NCI-H748 (cell line): Measurements from ENCODE around the gene RFX4.

Source experiments
- DNase-seq: peaks from one replicate; lab custom pipeline; 2025; ENCODE audit not compliant: unreplicated experiment; lab: John Stamatoyannopoulos, UW

Gene RFX4

DNA sequence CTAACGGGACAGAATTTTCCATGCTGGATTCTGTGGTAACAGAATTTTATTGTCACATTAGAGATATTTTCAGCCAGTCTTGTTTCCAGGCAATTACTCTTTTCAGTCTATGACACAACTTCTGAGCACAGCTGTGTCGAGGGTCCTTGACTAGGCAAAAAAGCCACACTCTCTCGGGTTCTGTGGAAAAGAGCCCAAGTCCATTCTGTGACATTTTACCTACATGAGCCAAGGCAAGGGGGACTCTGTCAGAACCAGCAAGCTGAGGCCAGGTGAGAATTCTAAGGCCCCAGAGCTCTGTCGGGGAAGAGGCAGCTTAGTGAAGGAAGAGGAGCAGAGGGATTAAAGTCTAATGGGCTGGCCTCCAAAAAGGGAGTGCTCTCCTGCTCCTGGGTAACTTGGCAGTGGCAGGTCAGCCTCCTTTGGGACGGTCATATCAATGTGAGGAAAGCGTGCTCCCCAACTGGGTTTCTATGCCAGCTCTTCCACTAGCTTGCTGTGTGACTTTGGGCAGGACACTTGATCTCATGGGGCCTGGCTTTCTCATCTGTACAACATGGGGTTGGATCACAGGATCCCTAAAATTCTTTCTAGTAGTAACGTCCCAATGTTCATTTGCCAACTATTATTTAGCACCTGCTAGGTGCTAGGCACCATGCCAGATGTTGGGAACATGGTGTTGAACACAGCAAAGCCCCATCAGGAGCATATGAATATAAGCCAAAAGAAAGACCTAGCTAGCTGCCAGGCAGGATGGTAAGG is 175.7 kb downstream of the RFX4 start:
- DNase-seq, result no peak

DNA sequence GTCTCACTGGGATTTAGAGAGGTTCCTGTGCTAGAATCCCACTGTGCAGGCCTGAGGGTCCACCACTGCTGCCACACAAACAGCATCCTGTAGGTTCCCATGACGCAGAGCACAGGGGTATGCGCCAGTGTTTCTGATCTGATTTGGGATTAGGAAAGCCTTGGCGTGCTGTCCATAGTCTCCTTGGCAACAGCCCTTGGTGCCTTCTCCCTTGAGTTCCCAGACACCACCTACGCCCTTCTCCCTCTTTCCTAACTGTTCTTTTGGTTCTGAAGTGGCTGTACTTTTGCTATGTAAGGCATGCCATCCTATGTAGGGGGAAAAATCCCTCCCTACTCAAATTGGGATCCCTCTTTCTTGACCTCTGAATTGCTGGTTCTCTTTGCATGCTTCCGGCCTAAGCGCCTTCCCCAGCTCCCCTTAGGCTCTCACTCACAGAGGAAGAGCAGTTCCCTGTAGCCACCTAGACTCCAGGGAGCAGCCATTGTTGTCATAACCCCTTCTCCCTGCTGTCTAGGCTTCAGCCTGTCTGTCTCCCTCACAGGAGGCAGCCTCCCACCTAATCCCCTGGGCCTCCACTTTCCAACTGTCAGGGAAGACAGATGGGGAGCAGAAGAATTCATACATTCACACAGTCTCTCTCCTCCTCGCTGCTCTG is 176.9 kb downstream of the RFX4 start:
- no peak for DNase-seq

DNA sequence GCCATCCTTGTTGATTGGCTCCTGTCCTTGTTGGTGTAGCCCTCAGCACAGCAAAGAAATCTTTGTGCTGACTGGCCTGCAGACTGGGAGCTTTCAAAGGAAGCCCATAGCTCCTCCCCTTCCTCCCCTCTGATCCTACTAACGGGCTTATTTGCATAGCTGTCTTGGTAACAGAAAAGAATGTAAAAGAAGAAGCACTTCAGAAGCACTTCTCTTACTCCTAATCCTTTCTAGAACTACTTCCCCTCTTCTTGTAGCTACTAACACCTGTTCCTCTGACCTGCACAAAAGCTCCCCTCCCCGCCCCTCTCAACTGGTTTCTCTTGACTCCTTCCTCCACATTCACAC is 177.4 kb downstream of the RFX4 start:
- DNase-seq, result no peak

DNA sequence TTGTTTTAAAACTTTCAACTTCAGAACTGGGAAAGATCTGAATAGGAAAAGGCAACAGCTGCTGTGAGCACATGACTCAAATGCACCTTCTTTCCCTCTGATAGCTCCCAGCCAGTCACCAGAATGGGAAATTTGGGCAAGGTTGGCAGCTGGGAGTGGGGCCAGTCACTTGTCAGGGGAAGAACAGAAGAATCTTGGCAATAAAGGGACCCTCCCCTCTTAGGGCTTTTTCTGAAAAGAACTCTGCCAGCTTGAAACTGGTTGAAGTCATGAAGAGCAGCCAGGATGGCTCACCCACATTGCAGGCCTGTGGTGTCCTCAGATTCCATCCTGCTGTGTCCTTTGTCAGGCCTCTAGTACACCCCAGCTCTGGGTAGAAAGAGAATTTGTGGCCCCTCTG is 181.4 kb downstream of the RFX4 start:
- DNase-seq, result no peak

DNA sequence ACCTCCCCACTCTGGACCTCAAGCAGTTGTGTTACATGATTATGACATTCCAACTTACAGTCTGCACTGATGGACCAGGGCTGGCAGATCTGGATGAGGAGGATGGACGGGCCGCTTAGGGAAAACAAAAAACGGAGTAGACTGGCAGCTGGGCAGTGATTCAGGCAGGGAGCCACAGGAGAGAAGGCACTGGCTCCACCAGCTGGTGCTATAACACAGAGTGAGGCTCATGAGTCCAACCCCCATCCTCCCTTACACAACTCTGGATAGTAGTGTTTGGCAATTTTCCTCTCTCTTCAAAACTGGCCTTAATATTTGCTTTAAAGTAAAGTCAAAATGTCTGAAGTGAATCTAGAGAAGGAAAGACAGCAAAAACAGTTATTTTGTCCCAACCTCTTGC is 181.9 kb downstream of the RFX4 start:
- no peak for DNase-seq

DNA sequence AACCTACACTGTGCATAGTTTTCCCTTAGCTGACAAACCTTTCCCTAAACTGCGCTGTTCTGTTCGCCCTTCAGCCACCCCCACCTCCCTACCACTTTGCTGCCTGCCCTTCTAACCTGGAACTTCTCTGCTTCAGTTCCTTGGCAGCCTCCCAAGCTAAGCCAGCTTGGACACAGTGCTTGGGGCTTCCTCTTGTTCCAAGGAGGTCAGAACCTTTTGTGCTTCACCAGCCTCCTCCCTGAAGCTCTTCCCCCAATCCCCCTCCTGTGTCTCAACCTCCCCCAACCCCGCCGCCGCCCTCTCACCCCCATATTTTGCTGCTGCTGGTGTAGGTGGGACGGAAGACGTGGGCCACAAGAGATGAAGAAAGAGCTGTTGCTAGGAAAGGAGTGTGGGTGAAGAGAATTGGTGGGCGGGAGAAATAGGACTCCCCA is 183.6 kb downstream of the RFX4 start:
- no peak for DNase-seq

DNA sequence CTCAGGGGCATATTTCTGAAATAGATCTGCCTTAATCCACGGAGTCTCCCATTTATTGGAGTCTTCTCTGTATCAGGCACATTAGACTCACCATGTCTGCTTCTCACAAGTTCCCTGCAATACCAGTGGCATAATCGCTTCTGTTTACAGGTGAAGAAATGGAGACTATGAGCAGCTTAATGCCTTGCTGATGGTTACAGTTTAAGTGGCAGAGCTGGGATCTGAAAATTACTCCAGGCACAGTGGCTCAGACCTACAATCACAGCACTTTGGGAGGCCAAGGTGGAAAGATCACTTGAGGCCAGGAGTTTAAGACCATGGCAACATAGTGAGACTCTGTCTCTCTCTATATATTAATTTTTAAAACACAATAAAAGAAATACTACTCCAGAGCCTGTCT is 184.4 kb downstream of the RFX4 start:
- DNase-seq, result no peak

DNA sequence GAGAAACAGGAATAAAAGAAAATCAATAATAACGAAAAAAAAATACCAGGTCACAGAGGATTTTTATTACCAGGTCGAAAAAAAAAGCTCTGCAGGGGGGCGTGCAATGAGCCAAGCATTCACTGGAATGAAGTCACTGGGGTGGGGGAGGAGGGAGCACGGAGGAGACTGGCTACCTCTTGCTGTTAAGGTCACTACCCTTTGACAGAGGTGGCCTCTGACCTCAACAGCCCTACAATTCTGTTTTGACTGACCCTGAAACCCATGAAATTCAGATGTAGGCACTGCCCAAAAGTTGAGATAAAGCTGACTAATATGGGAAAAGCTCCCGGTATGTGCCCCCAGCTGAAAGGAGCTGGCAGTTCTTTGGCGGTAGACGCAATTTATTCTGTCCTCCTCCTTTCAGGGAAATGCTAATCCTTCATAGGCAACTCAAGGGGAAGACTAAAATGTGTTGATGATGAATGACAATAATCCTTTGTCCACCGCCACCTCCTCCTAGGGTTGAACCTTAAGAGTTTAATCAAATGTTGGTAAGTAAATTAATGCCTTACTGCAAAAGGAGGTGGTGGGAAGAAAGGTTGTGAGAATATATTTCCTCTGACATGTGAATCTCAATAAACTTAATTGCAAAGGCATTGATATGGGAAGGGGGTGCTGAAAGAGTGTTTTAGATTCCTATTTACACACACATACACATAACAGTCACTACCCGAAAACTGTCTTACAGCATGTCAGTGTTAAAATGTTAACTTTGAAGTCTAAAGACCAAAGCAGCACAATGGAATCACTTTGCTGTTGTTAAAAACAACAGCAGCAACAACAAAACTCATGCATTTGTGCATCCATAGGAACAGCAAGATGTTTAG is 185.4 kb downstream of the RFX4 start:
- no peak for DNase-seq

DNA sequence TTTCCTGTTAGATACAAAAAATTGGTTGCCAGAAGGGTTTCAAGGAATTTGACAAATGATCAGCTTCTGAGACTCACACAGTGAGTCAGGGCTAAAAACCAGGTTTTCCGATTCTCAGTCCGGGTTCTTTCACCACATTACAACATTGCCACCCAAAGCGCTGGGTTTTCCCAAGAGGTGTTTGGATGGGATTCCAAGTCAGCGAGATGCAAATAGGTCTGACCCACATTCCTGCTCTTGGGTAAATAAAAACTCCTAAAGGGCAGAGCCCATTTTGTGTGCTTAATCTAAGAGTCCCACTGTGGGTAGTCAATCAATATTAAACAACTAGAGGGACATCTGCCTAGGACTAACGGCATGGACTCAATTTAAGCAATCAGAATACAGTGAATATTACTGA is 186.3 kb downstream of the RFX4 start:
- no peak for DNase-seq

DNA sequence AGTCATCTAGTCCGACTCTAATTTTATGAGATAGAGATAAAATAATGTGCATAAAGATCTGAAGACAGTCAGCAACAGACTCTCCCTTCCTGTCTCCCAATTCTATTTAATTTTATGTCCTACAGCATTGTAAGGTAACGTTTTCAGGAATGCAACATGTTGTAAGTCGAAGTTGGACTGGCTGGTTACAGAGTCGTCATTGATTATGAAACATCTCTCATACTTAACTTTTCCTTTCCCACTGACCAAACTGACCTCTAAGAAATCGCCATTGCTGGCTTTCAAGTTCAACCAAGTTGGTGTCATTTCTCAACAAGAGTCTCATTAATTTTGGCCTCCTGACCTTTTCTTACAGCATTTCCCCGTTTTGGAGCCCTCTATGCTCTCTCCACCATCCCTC is 186.7 kb downstream of the RFX4 start:
- no peak for DNase-seq

DNA sequence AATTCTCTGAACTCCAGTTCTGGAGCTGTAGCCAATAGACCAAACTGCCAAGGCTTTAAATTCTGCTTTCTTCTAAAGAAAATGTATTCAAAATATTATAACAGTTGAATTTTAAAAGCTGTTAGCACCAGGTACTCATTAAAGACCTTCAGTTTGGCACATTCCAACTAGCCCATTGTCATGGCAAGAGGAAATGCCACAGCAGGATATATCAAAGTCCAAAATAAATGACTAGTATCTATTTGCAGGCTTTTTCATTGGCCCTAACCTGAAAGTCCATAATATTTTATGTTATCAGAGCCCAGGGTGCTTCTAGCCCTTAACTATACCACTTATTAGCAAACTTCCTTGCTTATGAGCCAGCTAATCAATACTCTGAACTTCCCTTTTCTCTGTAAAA is 188.6 kb downstream of the RFX4 start:
- DNase-seq, result no peak

DNA sequence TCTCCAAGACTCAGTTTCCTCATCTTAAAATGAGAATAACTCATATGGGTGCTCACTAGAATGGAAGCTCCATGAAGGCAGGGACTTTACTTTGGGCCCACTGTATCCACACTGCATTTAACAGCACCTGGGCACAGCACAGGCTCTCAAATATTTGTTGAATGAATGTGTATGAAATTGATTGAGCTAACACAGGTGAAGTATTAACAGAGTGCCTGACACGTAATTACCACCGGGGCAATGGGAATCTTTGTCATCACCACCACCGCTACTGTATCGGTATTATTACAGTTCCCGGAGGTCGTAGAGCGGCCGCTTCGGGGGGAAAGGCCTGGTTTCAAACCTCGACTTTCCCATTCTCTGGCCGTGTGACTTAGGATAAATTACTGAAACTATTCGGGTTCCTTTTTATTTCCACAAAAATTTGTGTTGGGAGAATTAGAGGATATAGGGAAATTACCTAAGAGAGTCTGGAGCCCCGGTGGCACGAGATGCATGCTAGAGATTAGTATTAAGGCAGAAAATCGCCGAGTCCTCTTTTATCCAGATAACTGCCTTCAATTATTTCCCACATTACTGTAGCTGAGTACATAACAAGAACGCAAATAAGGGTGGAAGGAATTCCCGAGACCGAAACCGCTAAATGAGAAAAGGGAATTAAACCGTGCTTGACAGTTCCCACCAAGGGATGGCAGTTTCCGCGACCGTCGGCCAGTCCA is 190.6 kb downstream of the RFX4 start:
- DNase-seq, result peak; percentile 46

DNA sequence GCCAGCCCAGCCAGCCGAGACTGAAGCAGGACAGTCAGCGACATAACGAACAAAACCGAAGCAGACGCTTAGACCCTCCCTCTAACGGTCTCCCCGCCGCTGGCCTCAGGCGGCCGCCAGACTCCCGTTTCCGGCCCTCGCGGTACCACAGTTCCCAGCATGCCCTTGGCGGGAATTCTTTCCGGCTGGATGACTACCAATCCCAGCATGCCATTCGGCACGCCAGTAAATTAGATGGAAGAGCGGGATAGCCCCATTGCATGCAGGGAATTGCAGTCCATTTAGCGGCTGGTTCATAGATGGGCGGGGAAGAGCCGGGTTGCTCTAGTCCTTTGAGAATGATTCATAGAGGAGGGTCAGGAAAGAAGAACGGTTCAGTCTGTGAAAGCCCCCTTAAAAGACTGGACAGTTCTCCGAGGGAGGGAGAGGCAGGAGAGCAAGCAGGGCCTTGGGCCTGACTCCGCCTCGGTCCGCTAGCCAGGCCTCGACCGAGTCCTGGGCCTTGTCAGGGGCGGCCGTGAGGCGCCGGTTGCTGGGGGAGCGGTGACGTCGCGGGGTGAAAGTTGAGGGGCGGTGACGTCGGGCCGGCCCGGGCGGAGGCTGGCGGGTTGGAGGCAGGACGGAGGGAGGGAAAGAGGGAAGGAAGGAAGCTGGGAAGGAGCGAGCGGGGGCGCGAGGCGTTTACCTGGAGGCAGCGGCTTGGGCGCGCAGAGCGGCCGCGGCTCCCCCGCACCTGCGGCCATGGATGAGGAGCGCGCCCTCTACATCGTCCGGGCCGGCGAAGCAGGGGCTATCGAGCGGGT is 191.4 kb downstream of the RFX4 start, which contains the start of gene RIC8B:
Gene RIC8B, plus strand, starts transcription at position 678 of the 803 bp plus-strand sequence. Its CDS starts 64 bp downstream, at position 742.
- DNase-seq, result peak; percentile 99

DNA sequence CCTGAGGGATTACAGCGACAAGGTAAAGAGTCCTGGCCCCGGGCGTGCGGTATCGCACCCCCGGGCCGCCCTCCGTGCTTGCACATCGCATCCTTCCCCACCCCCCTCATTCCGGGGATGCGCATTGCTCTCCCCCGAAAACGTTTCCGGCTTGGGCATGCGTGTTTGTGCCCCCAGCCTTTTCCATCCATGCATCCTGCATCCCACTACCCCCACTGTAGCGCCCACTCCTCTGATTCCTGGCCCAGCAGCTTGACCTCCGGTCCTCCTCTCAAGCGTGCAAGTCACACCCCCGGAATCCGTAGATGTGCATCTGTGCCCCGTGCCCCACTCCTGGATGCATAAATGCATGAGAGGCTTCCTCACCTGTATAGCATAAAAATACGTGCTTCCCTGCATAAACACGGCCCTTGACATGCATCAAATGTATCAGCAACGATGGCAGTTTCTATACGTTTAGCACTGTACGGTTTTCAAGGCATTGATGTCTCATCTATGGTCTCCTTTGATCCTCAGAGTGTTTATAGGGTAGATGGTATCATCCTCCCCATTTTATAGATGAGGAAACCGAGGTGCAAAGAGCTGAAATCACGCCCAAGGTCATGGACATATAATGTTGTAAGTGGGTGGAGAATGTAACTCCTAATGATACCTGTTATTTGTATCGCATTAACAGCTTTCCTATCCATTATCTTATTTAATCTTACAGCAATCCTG is 192.2 kb downstream of the RFX4 start:
- DNase-seq, result peak; percentile 74

DNA sequence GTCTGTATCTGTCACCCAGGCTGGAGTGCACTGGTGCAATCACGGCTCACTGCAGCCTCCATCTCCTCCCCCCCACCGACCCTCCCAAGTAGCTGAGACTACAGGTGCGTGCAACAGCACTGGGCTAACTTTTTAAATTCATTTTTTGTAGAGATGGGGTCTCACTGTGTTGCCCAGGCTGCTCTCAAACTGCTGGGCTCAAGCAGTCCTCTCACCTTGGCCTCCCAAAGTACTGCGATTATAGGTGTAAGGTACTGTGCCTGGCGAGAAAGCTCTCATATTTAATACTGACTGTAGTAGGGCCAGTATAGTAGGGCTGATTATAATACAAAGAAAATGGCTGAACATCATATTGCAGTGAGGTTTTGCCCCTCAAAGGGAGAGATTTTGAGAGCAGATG is 194.1 kb downstream of the RFX4 start:
- no peak for DNase-seq

DNA sequence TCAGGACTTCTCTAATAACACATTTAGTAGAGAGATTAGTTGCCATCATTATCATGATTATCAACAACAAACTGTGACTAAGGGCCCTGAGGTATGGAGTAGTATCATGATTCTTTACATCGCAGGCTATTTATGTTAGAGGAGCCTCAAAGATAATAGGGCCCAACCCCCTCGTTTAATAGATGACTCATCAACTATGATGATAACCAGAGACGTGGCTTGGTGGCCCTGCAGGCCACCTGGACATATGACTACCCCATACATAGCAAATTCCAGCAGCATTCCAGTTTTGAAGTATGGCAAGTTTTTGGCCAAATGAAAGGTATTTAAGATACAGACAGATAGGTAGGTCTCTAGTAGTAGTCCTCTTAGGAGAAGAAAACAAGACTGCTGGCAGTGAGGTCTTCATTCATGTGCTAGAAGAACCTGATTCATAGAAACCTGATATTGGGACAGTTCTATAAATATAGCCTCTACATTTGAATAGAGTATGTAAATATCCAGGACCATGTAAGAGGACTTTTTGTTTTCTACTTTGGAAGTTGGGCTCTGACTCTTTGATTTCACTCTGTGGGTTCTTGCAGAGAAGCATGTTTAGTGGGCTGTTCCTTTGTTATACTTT is 197.3 kb downstream of the RFX4 start:
- peak; percentile 75 for DNase-seq

DNA sequence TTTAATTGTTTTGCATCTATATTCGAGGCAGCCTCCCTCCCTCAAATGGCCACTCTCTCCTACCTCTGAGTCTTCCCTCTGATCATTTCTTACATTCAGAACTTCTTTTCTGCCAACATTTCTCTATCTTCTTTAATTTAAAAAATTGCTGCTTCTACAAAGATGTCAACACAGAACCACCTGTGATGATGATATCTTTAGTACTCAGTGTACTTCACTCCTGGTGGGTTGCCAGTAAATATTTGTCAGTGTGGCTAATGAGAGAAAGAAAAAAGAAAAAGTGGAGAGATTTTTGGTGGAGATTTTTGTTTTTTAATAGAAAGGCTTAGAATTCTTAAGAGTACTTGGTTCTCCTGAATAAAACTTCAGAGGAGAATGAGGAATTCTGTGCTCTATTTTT is 199.8 kb downstream of the RFX4 start:
- DNase-seq, result no peak

DNA sequence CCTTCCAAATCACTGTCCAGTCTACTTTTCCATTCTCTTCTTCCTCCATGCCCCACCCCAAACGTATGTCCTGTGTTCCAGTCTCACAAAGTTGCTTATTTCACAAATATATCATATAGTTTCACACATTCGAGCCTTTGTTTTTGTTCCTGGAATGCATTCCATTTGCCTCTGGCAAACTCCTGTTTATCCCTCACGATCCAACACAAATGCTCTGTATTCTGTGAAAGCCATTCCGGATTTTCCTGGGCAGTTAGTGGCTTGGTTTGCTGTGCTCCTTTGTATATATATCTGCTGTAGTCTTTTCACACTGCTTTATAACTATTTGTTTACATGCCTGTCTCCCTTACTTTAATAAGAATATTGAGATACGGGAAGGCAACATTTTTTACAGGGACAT is 200.7 kb downstream of the RFX4 start:
- DNase-seq, result no peak

DNA sequence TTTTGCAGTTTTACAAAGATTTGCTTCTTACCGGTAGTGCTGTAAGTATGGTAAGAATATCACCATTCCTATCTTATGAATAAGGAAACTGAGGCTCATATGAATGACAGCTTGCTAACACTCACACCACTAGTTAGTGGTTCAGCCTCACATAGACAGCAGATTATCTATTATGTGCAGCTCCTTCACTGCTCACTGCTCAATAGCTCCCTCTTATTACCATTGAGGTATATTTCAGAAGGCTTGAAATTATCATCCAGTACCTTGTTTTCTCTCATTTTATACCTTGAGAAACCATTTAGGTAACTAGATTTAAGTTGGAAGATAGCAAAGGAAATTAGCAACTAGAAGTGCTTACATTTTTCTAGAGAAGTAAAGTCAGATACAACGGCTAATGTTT is 207.2 kb downstream of the RFX4 start:
- DNase-seq, result peak; percentile 85
